CD14-positive monocyte (primary cell): ENCODE data around the gene SNAPC4. TPM values are rescaled to one million over a fixed set of nuclear protein-coding genes. Genes with fewer than 3 reads are reported as not detected.

ENCODE experiments used
- DNase-seq, 3 donors: peaks; one replicate each; pipeline ENCODE4 v3.0.0-alpha.2; 2011 to 2022
- H2AFZ ChIP-seq: 2 replicates; pipeline ENCODE4 v1.6.0; 2012; ENCODE audit warnings: mild to moderate bottlenecking, low read depth, low read length, inconsistent platforms; ENCODE audit not compliant: insufficient read depth, poor library complexity, severe bottlenecking
- H3K27ac ChIP-seq, 2 donors: 1 replicate in 1 of 2; 2 replicates in 1 of 2; pipeline ENCODE4 v1.5.1; 2012 to 2013; ENCODE audit warnings: low read length in 2 of 2, control low read depth in 1 of 2, inconsistent platforms in 1 of 2, low read depth in 1 of 2, mild to moderate bottlenecking in 1 of 2
- H3K27me3 ChIP-seq, 2 donors: one replicate each; pipeline versions ENCODE4 v1.6.0 to v1.6.1; 2011 to 2013; ENCODE audit warnings: low read length in 2 of 2; ENCODE audit not compliant: control insufficient read depth in 2 of 2, insufficient read depth in 2 of 2
- H3K36me3 ChIP-seq, 2 donors: replicated peaks in 1 of 2; 1 replicate in 1 of 2; 2 replicates in 1 of 2; pipeline versions ENCODE4 v1.5.1 to v1.6.1; 2012 to 2013; ENCODE audit warnings: low read length in 2 of 2, control low read depth in 1 of 2, inconsistent platforms in 1 of 2, mild to moderate bottlenecking in 1 of 2; ENCODE audit not compliant: insufficient read depth in 2 of 2, control insufficient read depth in 1 of 2
- H3K4me1 ChIP-seq, 2 donors: 1 replicate in 1 of 2; 2 replicates in 1 of 2; pipeline versions ENCODE4 v1.5.1 to v1.6.1; 2012 to 2013; ENCODE audit warnings: low read length in 2 of 2, control low read depth in 1 of 2, inconsistent platforms in 1 of 2, mild to moderate bottlenecking in 1 of 2, moderate library complexity in 1 of 2; ENCODE audit not compliant: insufficient read depth in 2 of 2, control insufficient read depth in 1 of 2
- H3K4me2 ChIP-seq: replicated peaks from 2 replicates; pipeline ENCODE3; 2012; ENCODE audit warnings: low read length, moderate library complexity, mild to moderate bottlenecking; ENCODE audit not compliant: poor library complexity, severe bottlenecking; ENCODE audit errors: extremely low read depth
- H3K4me3 ChIP-seq, 3 experiments: fragments of 200-600 bp in 1 of 3; sonication (generic) in 1 of 3; replicated peaks in 1 of 3; 1 replicate in 2 of 3; 2 replicates in 1 of 3; pipeline ENCODE4 v1.5.1; 2011 to 2013; ENCODE audit warnings: low read length in 3 of 3, mild to moderate bottlenecking in 3 of 3, control low read depth in 2 of 3, low read depth in 2 of 3, inconsistent platforms in 1 of 3, moderate library complexity in 1 of 3
- H3K79me2 ChIP-seq: 2 replicates; pipeline ENCODE4 v1.6.0; 2012; ENCODE audit warnings: mild to moderate bottlenecking, control low read depth, inconsistent platforms, low read length, moderate library complexity; ENCODE audit not compliant: insufficient read depth
- H3K9ac ChIP-seq: 2 replicates; pipeline ENCODE4 v1.6.0; 2017; ENCODE audit warnings: low read length, mild to moderate bottlenecking; ENCODE audit not compliant: insufficient read depth, poor library complexity, severe bottlenecking
- H3K9me3 ChIP-seq, 2 donors: replicated peaks in 1 of 2; 1 replicate in 1 of 2; 2 replicates in 1 of 2; pipeline versions ENCODE4 v1.5.1 to v1.6.1; 2012 to 2013; ENCODE audit warnings: low read length in 2 of 2, control low read depth in 1 of 2; ENCODE audit not compliant: control insufficient read depth in 1 of 2, insufficient read depth in 1 of 2
- H4K20me1 ChIP-seq: 2 replicates; pipeline ENCODE4 v1.6.0; 2012; ENCODE audit warnings: mild to moderate bottlenecking, low read length, control low read depth, moderate library complexity; ENCODE audit not compliant: insufficient read depth
- H3K27ac Mint-ChIP-seq, 7 donors: one replicate each; pipeline ENCODE4 v1.8.0; 2020; ENCODE audit warnings: mild to moderate bottlenecking in 7 of 7, mixed read lengths in 7 of 7, moderate library complexity in 6 of 7, inconsistent platforms in 2 of 7
- H3K27me3 Mint-ChIP-seq, 3 donors: one replicate each; pipeline ENCODE4 v1.8.0; 2021 to 2022; ENCODE audit warnings: low read depth in 3 of 3, mild to moderate bottlenecking in 3 of 3, mixed read lengths in 3 of 3, moderate library complexity in 3 of 3, inconsistent platforms in 1 of 3
- H3K36me3 Mint-ChIP-seq, 2 donors: one replicate each; pipeline ENCODE4 v1.8.0; 2020; ENCODE audit warnings: mixed read lengths in 2 of 2, inconsistent platforms in 1 of 2, mild to moderate bottlenecking in 1 of 2
- H3K4me1 Mint-ChIP-seq: one replicate; pipeline ENCODE4 v1.8.0; 2020; ENCODE audit warnings: mild to moderate bottlenecking, mixed read lengths
- H3K4me3 Mint-ChIP-seq, 2 donors: one replicate each; pipeline ENCODE4 v1.8.0; 2020; ENCODE audit warnings: mild to moderate bottlenecking in 2 of 2, mixed read lengths in 2 of 2, moderate library complexity in 1 of 2
- H3K9me3 Mint-ChIP-seq, 7 donors: one replicate each; pipeline ENCODE4 v1.8.0; 2020 to 2022; ENCODE audit warnings: mixed read lengths in 7 of 7, mild to moderate bottlenecking in 6 of 7, moderate library complexity in 6 of 7, inconsistent platforms in 2 of 7
- WGBS: methylation state at CpG from one replicate; pipeline ENCODE4 v1.1.5; 2013; ENCODE audit warnings: missing lambda C conversion rate; ENCODE audit not compliant: insufficient coverage; 5-methylcytosine and 5-hydroxymethylcytosine counted together
- intact Hi-C, 2 donors: fragments of 100-400 bp; cut with micrococcal nuclease; formaldehyde crosslinking; loops; one replicate each; pipeline versions ENCODE4 v1.15.0 to v1.15.1; 2023
- polyA plus RNA-seq, 3 donors: library from polyadenylated mRNA; depleted of rRNA in 1 of 3; unstranded in 2 of 3; stranded (reverse) in 1 of 3; fragments of 300-500 nt in 2 of 3; fragments of >200 nt in 1 of 3; fragmentation: Illumina TruSeq in 2 of 3; gene quantifications; 1 replicate in 2 of 3; 2 replicates in 1 of 3; pipeline ENCODE4 v1.2.3, GENCODE V29; 2012 to 2021
- TF ChIP-seq, protein P1 (sequence below): fragments of 200-600 bp; IDR thresholded peaks from one replicate; pipeline ENCODE4 v1.8.0; 2022; ENCODE audit warnings: antibody characterized with exemption, mild to moderate bottlenecking

SNAPC4 gene
- polyA plus RNA-seq, 3 donors, result 0.59 to 6.7 (median 1.2) TPM

DNA sequence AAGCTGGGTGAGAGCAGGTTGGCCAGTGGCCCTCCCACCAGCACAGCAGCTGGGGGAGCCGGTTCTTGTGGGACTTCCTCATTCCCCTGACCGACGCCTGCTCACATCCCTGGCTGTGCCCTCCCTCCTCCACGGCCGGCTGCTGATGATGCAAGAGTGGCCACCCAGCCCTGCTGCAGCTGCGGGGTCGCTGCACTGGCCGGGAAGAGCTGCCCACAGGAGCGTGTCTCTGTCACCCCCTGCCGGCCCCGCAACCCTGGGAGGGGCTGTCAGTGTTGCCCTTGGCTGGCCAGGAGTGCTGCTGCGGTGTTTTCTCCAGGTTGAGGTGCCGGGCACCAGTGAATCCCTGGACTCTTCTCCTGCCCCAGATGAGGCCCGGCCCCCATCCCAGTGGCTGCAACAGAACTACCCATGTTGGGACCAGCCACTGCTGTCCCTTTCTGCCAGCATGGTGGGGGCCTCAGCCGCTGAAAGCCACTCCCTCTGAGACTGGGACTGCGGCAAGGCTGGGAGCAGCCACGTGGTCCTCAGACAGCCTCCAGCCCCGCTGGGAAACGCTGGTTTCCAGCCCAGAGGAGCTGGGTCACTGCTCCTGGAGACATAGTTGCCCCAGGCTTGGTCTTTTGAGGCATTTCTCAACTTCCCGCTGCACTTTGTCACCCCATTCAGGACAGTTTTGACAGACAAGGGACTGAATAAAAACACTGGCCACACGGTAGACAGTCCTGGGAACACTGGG, 27.2 kb downstream of the SNAPC4 start:
- Histone ChIP-seq H3K79me2 (peaks cover 25% of the 10 kb centered on the region), H4K20me1 (peaks cover 40% of the 10 kb centered on the region), H3K9me3 (no peaks in the 10 kb centered on the region), H3K4me1 (peaks cover 38 to 45% of the 10 kb centered on the region in 2 donors), H3K36me3 (peaks cover 38 to 42% of the 10 kb centered on the region in 2 donors), H3K27ac (peak overlapping the region; percentile 45 to 75), H3K27me3 (no peaks in the 10 kb centered on the region), H3K4me2 (peak overlapping the region; percentile 98), H3K4me3 (peak overlapping the region; percentile 67 to 88 (median 85)), H2AFZ (peak overlapping the region; percentile 80), H3K9ac (peak overlapping the region; percentile 71)
- H3K27ac Mint-ChIP-seq, result peak overlapping the region; percentile 70 to 94 (median 92)
- H3K4me1 Mint-ChIP-seq, result peaks cover 27% of the 10 kb centered on the region
- intact Hi-C loops, result loop anchor here in 1 of 2 donors (2.0 kb wide), 1 partner anchor 28 kb away; the partner anchor contains the start of gene SNAPC4
- TF ChIP-seq, protein P1, sequence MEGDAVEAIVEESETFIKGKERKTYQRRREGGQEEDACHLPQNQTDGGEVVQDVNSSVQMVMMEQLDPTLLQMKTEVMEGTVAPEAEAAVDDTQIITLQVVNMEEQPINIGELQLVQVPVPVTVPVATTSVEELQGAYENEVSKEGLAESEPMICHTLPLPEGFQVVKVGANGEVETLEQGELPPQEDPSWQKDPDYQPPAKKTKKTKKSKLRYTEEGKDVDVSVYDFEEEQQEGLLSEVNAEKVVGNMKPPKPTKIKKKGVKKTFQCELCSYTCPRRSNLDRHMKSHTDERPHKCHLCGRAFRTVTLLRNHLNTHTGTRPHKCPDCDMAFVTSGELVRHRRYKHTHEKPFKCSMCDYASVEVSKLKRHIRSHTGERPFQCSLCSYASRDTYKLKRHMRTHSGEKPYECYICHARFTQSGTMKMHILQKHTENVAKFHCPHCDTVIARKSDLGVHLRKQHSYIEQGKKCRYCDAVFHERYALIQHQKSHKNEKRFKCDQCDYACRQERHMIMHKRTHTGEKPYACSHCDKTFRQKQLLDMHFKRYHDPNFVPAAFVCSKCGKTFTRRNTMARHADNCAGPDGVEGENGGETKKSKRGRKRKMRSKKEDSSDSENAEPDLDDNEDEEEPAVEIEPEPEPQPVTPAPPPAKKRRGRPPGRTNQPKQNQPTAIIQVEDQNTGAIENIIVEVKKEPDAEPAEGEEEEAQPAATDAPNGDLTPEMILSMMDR, result no peak
- no peaks in the 10 kb centered on the region for H3K9me3 Mint-ChIP-seq
- H3K4me3 Mint-ChIP-seq, result peak overlapping the region; percentile 94
- WGBS, result 2% methylated on average over 21 of the region's 21 CpGs
- H3K36me3 Mint-ChIP-seq, result peaks cover 23 to 41% of the 10 kb centered on the region in 2 donors
- DNase-seq, result peak; percentile 76 to 87 (median 81)
- no peaks in the 10 kb centered on the region for H3K27me3 Mint-ChIP-seq

- H3K4me1 ChIP-seq, result peaks cover 30 to 38% of the 10 kb centered on the region in 2 donors
Observed at GRCh38 chr9:136372006-136372405, 28.0 kb downstream of the SNAPC4 start.

More at GRCh38 chr9:136372006-136372405, 28.0 kb downstream of the SNAPC4 start:
- peak overlapping the region; percentile 94 for H3K4me3 Mint-ChIP-seq
- Histone ChIP-seq H3K36me3 (peaks cover 44 to 49% of the 10 kb centered on the region in 2 donors), H3K27ac (peak overlapping the region; percentile 45 to 75), H3K9me3 (no peaks in the 10 kb centered on the region), H3K4me3 (peak overlapping the region; percentile 67 to 88 (median 85)), H3K9ac (peak overlapping the region; percentile 71), H3K4me2 (peak overlapping the region; percentile 98), H3K27me3 (no peaks in the 10 kb centered on the region), H3K79me2 (peaks cover 25% of the 10 kb centered on the region), H4K20me1 (peaks cover 40% of the 10 kb centered on the region), H2AFZ (peak overlapping the region; percentile 80)
- TF ChIP-seq, protein P1, result no peak
- H3K36me3 Mint-ChIP-seq, result peaks cover 25 to 45% of the 10 kb centered on the region in 2 donors
- peak overlapping the region; percentile 70 to 94 (median 92) for H3K27ac Mint-ChIP-seq
- H3K4me1 Mint-ChIP-seq, result peaks cover 23% of the 10 kb centered on the region
- DNase-seq, result no peak
- H3K27me3 Mint-ChIP-seq, result no peaks in the 10 kb centered on the region
- WGBS, result 86% methylated on average over 21 of the region's 21 CpGs
- intact Hi-C loops, result loop anchor here in 1 of 2 donors (2.0 kb wide), 1 partner anchor 29 kb away; the partner anchor contains the start of gene SNAPC4
- H3K9me3 Mint-ChIP-seq, result no peaks in the 10 kb centered on the region
